Naive B cell (primary cell): Measurements from ENCODE around the gene PPP4R1. TPM values are rescaled to one million over a fixed set of nuclear protein-coding genes. Genes with fewer than 3 reads are reported as not detected.

Experiments
- ATAC-seq, 2 donors: fragments of 150-1000 bp; cut with Tn5 transposase; 2 replicates each; pipeline ENCODE4 v1.10.0; 2021; ENCODE audit warnings: low read depth in 2 of 2, mild to moderate bottlenecking in 2 of 2, moderate library complexity in 2 of 2
- DNase-seq: peaks from one replicate; pipeline ENCODE4 v3.0.0; 2022
- H3K27ac Mint-ChIP-seq, 6 donors: one replicate each; pipeline ENCODE4 v1.8.0; 2020 to 2022; ENCODE audit warnings: mild to moderate bottlenecking in 6 of 6, mixed read lengths in 6 of 6, moderate library complexity in 5 of 6, inconsistent platforms in 2 of 6
- H3K27me3 Mint-ChIP-seq, 3 donors: one replicate each; pipeline ENCODE4 v1.8.0; 2021 to 2022; ENCODE audit warnings: mixed read lengths in 3 of 3, mild to moderate bottlenecking in 1 of 3
- H3K36me3 Mint-ChIP-seq, 2 donors: one replicate each; pipeline ENCODE4 v1.8.0; 2020 to 2022; ENCODE audit warnings: mixed read lengths in 2 of 2, inconsistent platforms in 1 of 2, mild to moderate bottlenecking in 1 of 2
- H3K4me1 Mint-ChIP-seq, 3 donors: one replicate each; pipeline ENCODE4 v1.8.0; 2020 to 2022; ENCODE audit warnings: mixed read lengths in 3 of 3, inconsistent platforms in 1 of 3, mild to moderate bottlenecking in 1 of 3, moderate library complexity in 1 of 3
- H3K4me3 Mint-ChIP-seq, 8 donors: one replicate each; pipeline ENCODE4 v1.8.0; 2020 to 2022; ENCODE audit warnings: mild to moderate bottlenecking in 8 of 8, mixed read lengths in 8 of 8, moderate library complexity in 8 of 8, inconsistent platforms in 2 of 8
- H3K9me3 Mint-ChIP-seq, 7 donors: one replicate each; pipeline ENCODE4 v1.8.0; 2020 to 2022; ENCODE audit warnings: mixed read lengths in 7 of 7, mild to moderate bottlenecking in 5 of 7, inconsistent platforms in 2 of 7, moderate library complexity in 1 of 7
- polyA plus RNA-seq, 6 donors: library from polyadenylated mRNA; unstranded; fragments of 300-500 nt; fragmentation: Illumina TruSeq; gene quantifications; one replicate each; pipeline ENCODE4 v1.2.3, GENCODE V29; 2021; ENCODE audit warnings: low read depth in 6 of 6

PPP4R1 gene
- polyA plus RNA-seq, 6 donors from 2014 or later = 8.9 to 21.1 (median 12.8) TPM

GRCh38 chr18:9546468-9546867, 67.9 kb downstream of the PPP4R1 start:
- DNase-seq (no peak), ATAC-seq (no peak)
- no peak overlapping the region for H3K4me3 Mint-ChIP-seq
- H3K4me1 Mint-ChIP-seq = peaks cover 0 to 3% (median 0%) of the 10 kb centered on the region in 3 donors
- H3K9me3 Mint-ChIP-seq = no peaks in the 10 kb centered on the region
- no peaks in the 10 kb centered on the region for H3K27me3 Mint-ChIP-seq
- no peak overlapping the region for H3K27ac Mint-ChIP-seq
- peaks cover 14 to 31% of the 10 kb centered on the region in 2 donors for H3K36me3 Mint-ChIP-seq

- Mint-ChIP-seq H3K4me1 (peaks cover 0 to 3% (median 0%) of the 10 kb centered on the region in 3 donors), H3K27ac (no peak overlapping the region), H3K27me3 (no peaks in the 10 kb centered on the region), H3K36me3 (peaks cover 13 to 26% of the 10 kb centered on the region in 2 donors), H3K9me3 (no peaks in the 10 kb centered on the region), H3K4me3 (peak overlapping the region in 1 of 8 donors; percentile 78)
- no peak for DNase-seq
- no peak for ATAC-seq
Measured at GRCh38 chr18:9545029-9545428, 69.3 kb downstream of the PPP4R1 start.

GRCh38 chr18:9542924-9543323, 71.4 kb downstream of the PPP4R1 start:
- H3K27me3 Mint-ChIP-seq = no peaks in the 10 kb centered on the region
- no peak overlapping the region for H3K27ac Mint-ChIP-seq
- peaks cover 0 to 17% of the 10 kb centered on the region in 2 donors for H3K36me3 Mint-ChIP-seq
- H3K4me3 Mint-ChIP-seq = no peak overlapping the region
- ATAC-seq (no peak), DNase-seq (no peak)
- peaks cover 0 to 3% (median 0%) of the 10 kb centered on the region in 3 donors for H3K4me1 Mint-ChIP-seq
- H3K9me3 Mint-ChIP-seq = no peaks in the 10 kb centered on the region

GRCh38 chr18:9539938-9540337, 74.4 kb downstream of the PPP4R1 start:
- no peak for DNase-seq
- H3K9me3 Mint-ChIP-seq = no peaks in the 10 kb centered on the region

GRCh38 chr18:9539283-9539682, 75.1 kb downstream of the PPP4R1 start:
- Mint-ChIP-seq H3K27me3 (no peaks in the 10 kb centered on the region), H3K4me3 (no peak overlapping the region), H3K4me1 (peaks cover 0 to 3% (median 0%) of the 10 kb centered on the region in 3 donors), H3K36me3 (peaks cover 11 to 13% of the 10 kb centered on the region in 2 donors), H3K9me3 (no peaks in the 10 kb centered on the region), H3K27ac (no peak overlapping the region)
- DNase-seq = no peak
- ATAC-seq = no peak

More at GRCh38 chr18:9539938-9540337, 74.4 kb downstream of the PPP4R1 start:
- no peak for ATAC-seq
- Mint-ChIP-seq H3K27me3 (no peaks in the 10 kb centered on the region), H3K27ac (peak overlapping the region in 1 of 6 donors; percentile 42), H3K4me1 (peaks cover 0 to 3% (median 0%) of the 10 kb centered on the region in 3 donors), H3K4me3 (no peak overlapping the region), H3K36me3 (peaks cover 11 to 13% of the 10 kb centered on the region in 2 donors)

GRCh38 chr18:9537677-9538076, 76.7 kb downstream of the PPP4R1 start:
- Mint-ChIP-seq H3K27ac (no peak overlapping the region), H3K27me3 (no peaks in the 10 kb centered on the region), H3K4me1 (no peaks in the 10 kb centered on the region), H3K36me3 (peaks cover 13 to 19% of the 10 kb centered on the region in 2 donors), H3K9me3 (no peaks in the 10 kb centered on the region), H3K4me3 (no peak overlapping the region)
- DNase-seq (no peak), ATAC-seq (no peak)

GRCh38 chr18:9536354-9537152, 77.8 kb downstream of the PPP4R1 start:
- Mint-ChIP-seq H3K36me3 (peaks cover 13 to 19% of the 10 kb centered on the region in 2 donors), H3K27ac (peak overlapping the region in 2 of 6 donors; percentile 47 to 79)
- no peak for DNase-seq

GRCh38 chr18:9535430-9535991, 78.8 kb downstream of the PPP4R1 start:
- H3K36me3 Mint-ChIP-seq = peaks cover 13 to 19% of the 10 kb centered on the region in 2 donors

More at GRCh38 chr18:9536354-9537152, 77.8 kb downstream of the PPP4R1 start:
- Mint-ChIP-seq H3K27me3 (no peaks in the 10 kb centered on the region), H3K9me3 (no peaks in the 10 kb centered on the region), H3K4me3 (no peak overlapping the region), H3K4me1 (no peaks in the 10 kb centered on the region)
- no peak for ATAC-seq

GRCh38 chr18:9534844-9535243, 79.5 kb downstream of the PPP4R1 start:
- DNase-seq (no peak), ATAC-seq (no peak)
- no peak overlapping the region for H3K27ac Mint-ChIP-seq
- H3K9me3 Mint-ChIP-seq = no peaks in the 10 kb centered on the region
- H3K4me1 Mint-ChIP-seq = no peaks in the 10 kb centered on the region
- peaks cover 13 to 19% of the 10 kb centered on the region in 2 donors for H3K36me3 Mint-ChIP-seq
- H3K4me3 Mint-ChIP-seq = no peak overlapping the region
- no peaks in the 10 kb centered on the region for H3K27me3 Mint-ChIP-seq

More at GRCh38 chr18:9535430-9535991, 78.8 kb downstream of the PPP4R1 start:
- no peak overlapping the region for H3K4me3 Mint-ChIP-seq
- no peak overlapping the region for H3K27ac Mint-ChIP-seq
- H3K9me3 Mint-ChIP-seq = no peaks in the 10 kb centered on the region
- H3K4me1 Mint-ChIP-seq = no peaks in the 10 kb centered on the region
- ATAC-seq (no peak), DNase-seq (no peak)
- H3K27me3 Mint-ChIP-seq = no peaks in the 10 kb centered on the region

GRCh38 chr18:9531791-9532410, 82.5 kb downstream of the PPP4R1 start:
- ATAC-seq = no peak
- peaks cover 0 to 3% (median 0%) of the 10 kb centered on the region in 7 donors for H3K9me3 Mint-ChIP-seq
- no peaks in the 10 kb centered on the region for H3K27me3 Mint-ChIP-seq
- peaks cover 29 to 38% of the 10 kb centered on the region in 2 donors for H3K36me3 Mint-ChIP-seq
- H3K4me1 Mint-ChIP-seq = no peaks in the 10 kb centered on the region
- H3K4me3 Mint-ChIP-seq = no peak overlapping the region
- no peak for DNase-seq
- peak overlapping the region in 1 of 6 donors; percentile 15 for H3K27ac Mint-ChIP-seq

GRCh38 chr18:9530226-9531009, 83.9 kb downstream of the PPP4R1 start:
- H3K4me3 Mint-ChIP-seq = peak overlapping the region in 1 of 8 donors; percentile 60
- H3K27ac Mint-ChIP-seq = peak overlapping the region in 2 of 6 donors; percentile 8 to 74
- ATAC-seq (no peak), DNase-seq (no peak)
- H3K27me3 Mint-ChIP-seq = no peaks in the 10 kb centered on the region
- peaks cover 0 to 3% (median 0%) of the 10 kb centered on the region in 7 donors for H3K9me3 Mint-ChIP-seq
- H3K4me1 Mint-ChIP-seq = no peaks in the 10 kb centered on the region
- peaks cover 21 to 33% of the 10 kb centered on the region in 2 donors for H3K36me3 Mint-ChIP-seq

- DNase-seq = no peak
- ATAC-seq = no peak
- H3K9me3 Mint-ChIP-seq = peaks cover 0 to 3% (median 0%) of the 10 kb centered on the region in 7 donors
- no peak overlapping the region for H3K27ac Mint-ChIP-seq
- H3K4me3 Mint-ChIP-seq = no peak overlapping the region
- H3K27me3 Mint-ChIP-seq = no peaks in the 10 kb centered on the region
- H3K36me3 Mint-ChIP-seq = peaks cover 27 to 33% of the 10 kb centered on the region in 2 donors
- H3K4me1 Mint-ChIP-seq = no peaks in the 10 kb centered on the region
Measured at GRCh38 chr18:9526458-9526857, 87.9 kb downstream of the PPP4R1 start.

- Mint-ChIP-seq H3K4me1 (peaks cover 0 to 5% (median 0%) of the 10 kb centered on the region in 3 donors), H3K27ac (peak overlapping the region in 1 of 6 donors; percentile 16), H3K27me3 (no peaks in the 10 kb centered on the region), H3K9me3 (peaks cover 0 to 3% (median 0%) of the 10 kb centered on the region in 7 donors), H3K4me3 (no peak overlapping the region), H3K36me3 (peaks cover 18 to 26% of the 10 kb centered on the region in 2 donors)
- no peak for DNase-seq
- ATAC-seq = no peak
Measured at GRCh38 chr18:9522952-9523351, 91.4 kb downstream of the PPP4R1 start.
